HUDEP-2 (cell line): ENCODE measurements around the gene NECAB3.

Experiments
- DNase-seq, 76 experiments: peaks; one replicate each; lab custom pipeline; 2025; ENCODE audit not compliant: unreplicated experiment in 76 of 76; lab: John Stamatoyannopoulos, UW

Gene NECAB3

DNA sequence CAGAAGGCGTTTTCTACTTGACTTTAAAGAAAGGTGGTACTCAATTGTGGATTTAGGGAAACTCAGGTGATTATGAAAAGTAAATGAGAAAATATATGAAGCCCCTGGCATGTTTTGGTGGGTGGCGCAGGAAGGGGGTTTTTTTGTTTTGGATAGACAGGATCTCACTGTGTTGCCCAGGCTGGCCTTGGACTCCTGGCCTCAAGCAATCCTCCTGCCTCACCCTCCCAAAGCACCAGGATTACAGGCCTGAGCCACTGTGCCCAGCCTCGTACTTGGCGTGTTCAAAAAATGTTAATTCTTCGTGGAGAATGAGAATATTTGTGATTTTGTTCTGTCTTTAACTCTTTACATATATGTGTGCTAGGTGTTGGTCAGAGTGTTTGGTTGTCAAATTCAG, 44.2 kb downstream of the NECAB3 start:
- no peak for DNase-seq

DNA sequence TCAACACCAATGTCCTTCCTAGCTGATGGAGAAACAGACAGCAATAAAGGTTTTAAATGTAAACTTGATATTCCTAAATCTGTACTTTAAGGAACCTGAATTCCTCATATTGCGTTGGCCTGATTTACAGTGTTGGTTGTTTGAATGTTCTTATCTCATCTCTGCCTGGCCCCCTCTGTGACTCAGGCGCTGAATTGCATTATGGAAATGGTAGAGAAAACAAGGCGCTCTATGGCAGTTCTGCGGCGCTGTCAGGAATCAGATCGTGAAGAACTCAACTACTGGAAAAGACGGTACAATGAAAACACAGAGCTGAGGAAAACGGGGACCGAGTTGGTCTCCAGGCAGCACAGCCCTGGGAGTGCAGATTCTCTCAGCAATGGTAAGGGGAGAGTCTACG, 44.7 kb downstream of the NECAB3 start:
- no peak for DNase-seq

GRCh38 chr20:33627577-33628216, 46.5 kb downstream of the NECAB3 start:
- no peak for DNase-seq

DNA sequence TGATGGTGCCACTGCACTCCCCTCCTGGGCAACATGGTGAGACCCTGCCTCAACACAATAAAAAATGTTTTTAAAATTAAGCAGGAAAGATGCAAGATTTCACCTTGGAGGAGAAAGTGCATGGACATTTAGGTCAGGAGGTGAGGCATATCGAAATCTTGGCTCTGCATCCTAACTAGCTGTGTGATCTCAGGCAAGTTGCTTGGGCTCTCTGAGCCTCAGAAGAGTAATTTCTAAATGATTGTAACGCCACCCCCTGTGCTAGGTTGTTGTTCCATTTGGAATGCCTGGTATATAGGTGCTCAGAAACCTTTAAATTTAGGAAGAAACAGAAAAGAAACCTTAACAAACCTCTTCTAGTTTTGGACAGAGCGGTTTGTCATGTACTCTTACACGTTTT, 48.0 kb downstream of the NECAB3 start:
- DNase-seq = no peak

DNA sequence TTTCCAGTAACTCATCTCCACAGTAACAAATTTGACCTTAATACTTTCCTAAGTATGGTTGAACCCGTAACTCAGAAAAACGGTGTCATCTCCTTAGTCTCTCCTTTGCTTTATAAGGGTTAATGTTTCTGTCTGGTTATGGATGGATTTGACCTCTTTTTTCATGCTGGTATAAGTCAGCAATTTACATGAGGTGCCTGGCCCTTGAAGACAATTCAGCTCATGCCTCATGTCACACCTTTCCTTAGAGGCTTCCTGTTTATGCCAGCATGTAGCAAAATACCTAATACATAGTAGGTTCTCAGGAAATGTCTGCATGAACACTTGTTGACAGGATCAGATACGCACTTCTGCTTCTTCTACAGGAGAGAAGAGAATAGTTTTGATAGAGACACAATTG, 49.8 kb downstream of the NECAB3 start:
- DNase-seq = no peak

DNA sequence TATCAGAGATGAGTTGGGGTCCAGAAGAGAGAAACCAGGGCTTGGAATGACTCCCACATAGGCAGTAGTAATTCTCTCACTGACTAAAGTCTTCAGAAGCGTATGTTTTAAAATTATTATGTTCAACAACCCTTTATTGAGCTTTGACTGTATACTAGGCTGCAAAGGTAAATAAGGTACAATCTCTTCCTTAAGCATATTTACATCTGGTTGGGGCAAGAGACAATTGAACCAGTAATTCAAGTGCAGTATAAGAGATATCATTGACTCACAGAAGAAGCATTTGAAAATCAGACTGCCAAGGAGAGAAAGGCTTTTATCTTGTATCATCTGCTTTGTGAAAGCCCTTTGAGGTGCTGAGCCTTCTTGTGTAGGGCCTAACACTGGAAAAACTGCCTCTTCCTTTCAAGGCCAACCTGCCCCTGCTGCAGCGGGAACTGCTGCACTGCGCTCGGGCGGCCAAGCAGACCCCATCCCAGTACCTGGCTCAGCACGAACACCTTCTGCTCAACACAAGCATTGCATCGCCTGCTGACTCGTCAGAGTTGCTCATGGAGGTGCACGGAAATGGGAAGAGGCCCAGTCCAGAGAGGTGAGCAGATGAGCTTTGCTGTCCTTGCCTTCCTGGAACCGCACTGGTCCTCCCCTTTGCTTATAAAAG, 51.4 kb downstream of the NECAB3 start:
- DNase-seq = no peak

DNA sequence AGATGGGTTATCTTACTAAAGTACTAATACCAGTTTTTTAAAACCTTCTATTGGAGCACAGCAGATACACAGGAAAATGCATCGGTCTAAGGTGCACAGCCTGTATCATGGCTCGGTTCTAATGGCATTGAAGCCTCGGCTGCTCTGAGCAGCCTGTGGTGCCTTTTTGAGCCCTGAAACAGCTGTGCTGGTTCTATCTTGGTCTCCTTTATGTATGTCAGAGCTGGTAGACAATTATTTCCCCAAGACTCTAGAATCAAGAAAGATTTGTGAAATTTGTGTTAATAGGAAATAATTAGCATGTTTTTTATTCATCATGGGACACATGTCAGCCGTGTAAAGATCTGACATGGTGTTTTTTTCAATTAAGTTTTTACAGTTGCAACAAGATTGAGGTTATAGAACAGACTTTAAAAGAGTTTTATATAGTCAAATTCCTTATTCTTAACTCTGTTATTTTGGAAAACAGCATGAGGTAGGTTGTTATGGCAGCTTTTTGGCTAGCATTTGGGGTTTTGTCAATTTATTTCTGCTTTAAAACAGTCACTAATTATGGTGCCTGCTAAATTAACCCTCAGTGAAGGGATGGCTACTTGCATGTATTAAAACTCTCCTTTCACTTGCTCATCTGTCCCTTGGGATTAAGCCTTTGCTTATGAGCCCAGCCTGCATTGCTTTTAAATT, 52.4 kb downstream of the NECAB3 start:
- no peak for DNase-seq

GRCh38 chr20:33612001-33612400, 62.2 kb downstream of the NECAB3 start:
- no peak for DNase-seq

- DNase-seq = no peak
These were observed 63.1 kb downstream of the NECAB3 start for GRCh38 chr20:33611106-33611505.

GRCh38 chr20:33609504-33609903, 64.7 kb downstream of the NECAB3 start:
- DNase-seq = no peak
